Activated gamma-delta T cell treated with anti-CD3 and anti-CD28 coated beads, Interleukin-2, amount 50 U/mL, for 16 hours (primary cell): Measurements from ENCODE around the gene DDA1.
"Not testable (repeated sequence)": the region's sequence is repeated elsewhere in the genome, so short reads cannot be mapped to it uniquely, and the experiment has no call there.

ENCODE experiments used
- DNase-seq: peaks from one replicate; pipeline ENCODE4 v3.0.0-alpha.2; 2020; ENCODE audit warnings: low read depth

Gene DDA1

GRCh38 chr19:17289489-17289888 lies 19.9 kb upstream of the DDA1 start:
- no peak for DNase-seq

- peak; percentile 66 for DNase-seq
Observed at GRCh38 chr19:17292301-17293074, 16.9 kb upstream of the DDA1 start.

- no peak for DNase-seq
Observed at GRCh38 chr19:17293605-17294004, 15.8 kb upstream of the DDA1 start.

GRCh38 chr19:17294051-17294891 lies 15.1 kb upstream of the DDA1 start:
- no peak for DNase-seq

DNA sequence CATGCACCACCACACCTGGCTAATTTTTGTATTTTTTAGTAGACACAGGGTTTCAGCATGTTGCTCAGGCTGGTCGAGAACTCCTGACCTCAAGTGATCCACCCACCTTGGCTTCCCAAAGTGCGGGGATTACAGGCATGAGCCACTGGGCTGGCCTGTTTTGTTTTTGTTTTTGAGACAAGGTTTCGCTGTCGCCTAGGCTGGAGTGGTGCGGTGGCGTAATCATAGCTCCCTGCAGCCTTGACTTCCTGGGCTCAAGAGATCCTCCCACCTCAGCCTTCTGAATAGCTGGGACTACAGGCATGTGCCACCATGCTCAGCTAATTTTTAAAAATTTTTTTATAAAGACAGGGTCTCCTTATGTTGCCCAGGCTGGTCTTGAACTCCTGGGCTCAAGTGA lies 13.8 kb upstream of the DDA1 start:
- DNase-seq: not testable (repeated sequence)

DNA sequence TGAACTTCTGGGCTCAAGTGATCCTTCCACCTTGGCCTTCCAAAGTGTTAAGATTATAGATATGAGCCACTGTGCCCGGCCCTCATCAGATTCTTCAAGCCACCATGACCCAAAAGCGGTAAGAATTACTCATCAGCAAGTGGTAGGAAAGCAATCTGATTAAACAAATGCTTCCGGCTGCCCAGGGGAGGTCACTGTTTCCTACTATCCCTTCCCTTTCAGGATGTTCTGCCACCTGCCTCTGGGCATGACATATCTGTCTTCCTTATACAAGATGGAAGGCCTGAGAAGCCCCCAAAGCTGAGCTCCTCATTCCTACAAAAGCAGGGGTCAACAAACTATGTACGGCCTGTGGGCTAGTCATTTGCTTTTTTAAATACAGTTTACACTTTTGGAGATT lies 13.1 kb upstream of the DDA1 start:
- no peak for DNase-seq

GRCh38 chr19:17296976-17297375 lies 12.4 kb upstream of the DDA1 start:
- no peak for DNase-seq

- no peak for DNase-seq
Observed at GRCh38 chr19:17300992-17301619, 8.3 kb upstream of the DDA1 start.

DNA sequence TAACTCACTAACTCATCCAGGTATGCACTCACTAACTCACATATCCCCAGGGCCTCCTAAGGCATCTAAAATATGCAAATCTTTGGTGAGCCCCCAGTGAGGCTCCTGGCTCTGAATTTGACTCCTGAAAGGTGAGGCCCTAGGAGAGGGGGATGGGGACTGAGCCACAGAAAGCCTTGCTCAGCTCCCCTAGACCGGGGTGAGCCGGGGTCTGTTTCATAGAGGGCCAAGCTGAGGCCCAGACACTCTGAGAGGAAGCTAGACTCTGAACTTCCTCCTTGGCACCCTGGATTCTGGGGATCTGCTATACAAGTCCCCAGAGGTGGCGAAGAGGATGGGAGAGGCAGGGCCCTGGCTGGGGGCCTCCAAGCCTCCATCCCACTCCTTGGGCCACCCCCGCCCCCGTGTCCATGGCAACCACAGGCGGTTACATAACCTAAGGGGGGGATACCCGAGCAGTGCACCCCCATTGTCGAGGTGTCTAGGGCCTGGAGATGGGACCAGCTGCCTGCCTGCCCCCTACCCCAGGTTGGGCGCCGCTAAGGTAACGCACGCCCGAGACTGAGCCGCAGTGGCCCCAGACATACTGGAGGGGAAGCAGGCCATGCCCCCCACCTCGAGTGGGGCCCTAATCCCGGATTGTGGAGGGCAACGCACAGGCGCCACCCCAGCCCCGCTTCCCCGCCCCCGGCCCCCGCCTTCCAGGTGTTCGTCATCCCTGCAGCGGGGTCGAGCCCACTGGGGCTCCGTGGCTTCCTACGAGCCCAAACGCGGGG lies 6.8 kb upstream of the DDA1 start:
- DNase-seq: no peak

DNA sequence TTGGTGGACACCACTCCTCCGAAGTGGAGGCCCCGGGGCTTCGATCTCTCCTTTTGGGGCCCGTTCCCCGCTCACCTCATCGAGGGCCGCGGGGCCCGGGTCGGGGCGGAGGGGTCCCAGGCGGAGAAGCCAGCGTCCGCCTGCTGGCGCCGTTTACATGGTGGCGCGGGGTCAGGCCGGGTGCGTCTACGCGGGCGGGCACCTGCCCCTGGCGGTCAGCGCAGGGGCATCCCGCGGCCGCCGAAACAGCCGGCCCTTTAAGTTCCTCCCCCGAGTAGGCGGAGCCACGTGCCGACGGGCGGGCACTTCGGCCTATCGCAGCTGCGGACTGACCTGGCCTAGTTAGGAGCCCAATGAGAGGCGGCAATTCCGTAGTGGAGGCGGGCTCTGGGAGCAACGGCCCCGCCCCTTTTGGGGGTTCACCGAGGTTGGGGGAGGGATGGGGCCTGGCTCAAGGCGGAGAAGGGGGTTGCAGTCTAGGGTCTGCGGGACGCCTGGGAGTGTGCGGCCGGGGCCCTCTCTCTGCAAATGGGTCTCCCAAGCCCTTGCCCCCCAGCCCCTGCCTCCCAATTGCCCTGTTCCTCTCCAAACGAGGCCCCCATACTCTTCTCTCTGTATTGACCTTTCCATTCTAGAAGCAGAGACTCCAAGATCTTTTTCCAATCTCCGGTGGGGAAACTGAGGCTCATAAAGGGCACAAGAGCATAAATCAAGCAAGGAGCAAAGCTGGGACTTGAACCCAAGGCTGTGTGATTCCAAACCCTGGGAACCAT lies 6.0 kb upstream of the DDA1 start, which contains the start of gene ABHD8:
Gene ABHD8, minus strand, starts transcription at position 259 of the 773 bp plus-strand sequence. CDS start 1,809 bp downstream, outside the sequence.
- peak; percentile 87 for DNase-seq

GRCh38 chr19:17303940-17304267 lies 5.5 kb upstream of the DDA1 start:
- DNase-seq: no peak

DNA sequence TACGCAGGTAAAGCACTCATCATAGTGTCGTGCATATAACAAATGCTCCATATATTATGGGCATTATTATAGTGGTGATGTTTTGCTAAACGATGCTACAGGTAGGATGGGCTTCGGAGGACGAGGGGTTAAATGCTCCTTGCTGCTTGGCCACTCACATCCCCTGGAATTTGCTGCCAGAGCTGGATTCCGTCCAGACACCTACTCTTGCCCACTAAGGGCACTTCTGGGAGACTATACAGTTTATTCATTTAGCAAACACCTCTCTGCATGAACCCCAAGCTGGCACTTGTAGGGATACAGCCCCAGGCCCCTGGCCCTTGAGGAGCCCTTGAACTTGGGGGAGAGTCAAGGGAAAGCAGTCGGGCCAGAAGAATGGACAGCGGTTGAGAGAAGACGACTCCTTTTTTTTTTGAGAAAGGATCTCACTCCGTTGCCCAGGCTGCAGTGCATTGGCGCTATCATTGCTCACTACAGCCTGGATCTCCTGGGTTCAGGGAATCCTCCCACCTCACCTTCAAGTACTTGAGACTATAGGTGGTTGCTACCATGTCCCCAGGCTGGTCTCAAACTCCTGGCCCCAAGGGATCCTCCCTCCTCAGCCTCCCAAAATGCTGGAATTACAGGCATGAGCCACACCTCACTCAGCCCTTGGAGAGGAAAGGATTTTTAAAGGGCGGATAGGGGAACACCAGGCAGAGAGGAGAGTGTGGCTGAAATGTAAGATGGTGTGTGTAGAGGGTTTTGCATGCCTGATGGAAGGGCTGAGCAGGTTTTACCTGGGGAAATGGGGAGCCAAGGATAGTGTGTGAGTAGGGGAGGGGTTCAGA lies 4.8 kb upstream of the DDA1 start:
- no peak for DNase-seq

GRCh38 chr19:17305216-17305516 lies 4.2 kb upstream of the DDA1 start:
- DNase-seq: no peak

GRCh38 chr19:17305517-17306284 lies 3.7 kb upstream of the DDA1 start, which contains the start of gene MRPL34:
Gene MRPL34, plus strand, starts transcription at chr19:17305872. Its CDS starts 21 bp downstream, at chr19:17305893.
- DNase-seq: peak; percentile 87

GRCh38 chr19:17306285-17306714 lies 3.1 kb upstream of the DDA1 start:
- DNase-seq: no peak

- no peak for DNase-seq
Observed at GRCh38 chr19:17307876-17308377, 1.4 kb upstream of the DDA1 start.

DNA sequence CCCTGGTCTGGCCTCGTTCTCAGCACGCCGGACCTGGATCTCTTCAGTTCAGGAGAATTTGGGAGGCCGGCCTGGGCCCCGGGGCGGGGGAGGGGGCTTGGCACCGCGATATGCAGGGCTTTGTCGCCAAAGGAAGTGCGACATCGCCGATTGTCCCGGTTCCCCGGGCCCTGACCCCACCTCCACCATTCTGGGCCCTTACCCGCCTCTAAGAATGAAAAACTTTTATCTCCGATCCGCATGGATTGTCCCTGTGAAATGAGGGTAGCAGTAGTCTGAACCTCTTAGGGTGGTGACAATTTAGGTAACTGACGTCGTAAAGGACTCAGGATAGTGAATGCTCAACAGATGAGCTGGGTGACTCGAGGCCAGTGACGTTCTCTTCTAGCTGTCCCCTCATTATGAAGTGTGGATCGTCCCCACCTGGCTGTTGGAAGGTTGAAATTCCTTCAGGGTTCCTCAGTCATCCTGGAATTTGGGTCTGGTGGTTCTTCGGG lies 650 bp downstream of the DDA1 start:
- DNase-seq: no peak

- DNase-seq: no peak
Observed at GRCh38 chr19:17311455-17312188, 2.3 kb downstream of the DDA1 start.
